HG03520 (cell line): ENCODE results near the gene DNASE1L2.

Experiments
- ATAC-seq: cut with Tn5 transposase; IDR thresholded peaks from one replicate; pipeline ENCODE4 v1.9.1; 2021; ENCODE audit warnings: mild to moderate bottlenecking, moderate library complexity; ENCODE audit not compliant: unreplicated experiment

Gene DNASE1L2

DNA sequence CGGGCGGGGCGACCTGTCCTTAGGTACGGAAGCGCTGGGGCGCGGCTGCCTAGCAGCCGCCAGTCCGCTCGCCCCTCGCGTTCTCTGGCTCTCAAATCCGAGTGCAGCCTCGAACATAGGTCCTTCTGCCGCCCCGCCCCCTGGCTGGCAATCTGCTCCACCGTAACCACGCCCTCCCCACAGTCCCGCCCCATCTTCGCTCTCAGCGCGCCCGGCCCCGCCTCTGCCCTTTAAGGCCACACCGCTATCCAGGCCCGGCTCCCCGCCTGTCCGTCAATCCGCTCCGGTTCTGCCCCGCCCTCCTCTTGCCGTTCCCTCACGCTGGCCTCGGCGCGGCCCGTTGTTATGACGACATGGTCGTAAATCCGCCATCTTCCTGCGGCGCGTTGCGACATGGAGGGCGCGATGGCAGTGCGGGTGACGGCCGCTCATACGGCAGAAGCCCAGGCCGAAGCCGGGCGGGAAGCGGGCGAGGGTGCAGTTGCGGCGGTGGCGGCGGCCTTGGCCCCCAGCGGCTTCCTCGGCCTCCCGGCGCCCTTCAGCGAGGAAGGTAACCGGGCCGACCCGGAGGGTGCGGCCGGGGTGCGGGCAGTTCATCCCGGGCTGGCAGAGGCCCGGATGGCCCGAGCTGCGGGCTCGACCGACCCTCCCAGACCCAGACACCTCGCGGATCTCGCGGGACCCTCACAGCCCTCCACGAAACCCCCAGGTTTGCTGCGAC is 12.9 kb upstream of the DNASE1L2 start, which contains the start of gene E4F1:
Gene E4F1, plus strand, starts transcription at position 371 of the 721 bp plus-strand sequence. Its CDS starts 23 bp downstream, at position 394.
- peak; percentile 88 for ATAC-seq

DNA sequence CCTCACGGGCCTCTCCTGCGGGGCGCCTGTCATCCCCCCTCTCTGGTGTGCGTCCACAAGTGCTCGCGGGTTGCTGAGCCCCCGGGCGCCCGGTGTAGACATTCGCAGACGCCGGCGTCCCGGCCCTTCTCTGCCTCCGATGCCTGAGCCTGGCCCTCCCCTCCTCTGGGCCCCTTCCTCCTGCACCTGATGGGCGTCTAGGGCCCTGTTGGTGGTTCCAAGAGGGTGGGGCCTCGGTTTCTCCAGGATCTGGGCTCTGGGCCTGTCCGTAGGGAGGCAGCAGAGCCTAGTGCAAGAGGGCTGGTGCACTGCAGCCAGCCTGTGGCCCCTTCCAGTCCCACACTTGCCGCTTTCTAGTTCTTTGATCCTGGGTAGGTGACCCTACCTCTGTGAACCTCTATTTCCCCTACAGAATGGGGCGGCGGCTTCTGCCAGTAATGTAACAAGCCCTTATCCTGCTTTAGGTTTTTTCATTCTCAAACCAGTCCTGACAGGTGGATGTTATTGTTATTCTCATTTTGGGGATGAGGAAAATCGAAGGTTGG is 12.2 kb upstream of the DNASE1L2 start:
- ATAC-seq: peak; percentile 9

- ATAC-seq: no peak
These were observed 9.9 kb upstream of the DNASE1L2 start for GRCh38 chr16:2226245-2226793.

DNA sequence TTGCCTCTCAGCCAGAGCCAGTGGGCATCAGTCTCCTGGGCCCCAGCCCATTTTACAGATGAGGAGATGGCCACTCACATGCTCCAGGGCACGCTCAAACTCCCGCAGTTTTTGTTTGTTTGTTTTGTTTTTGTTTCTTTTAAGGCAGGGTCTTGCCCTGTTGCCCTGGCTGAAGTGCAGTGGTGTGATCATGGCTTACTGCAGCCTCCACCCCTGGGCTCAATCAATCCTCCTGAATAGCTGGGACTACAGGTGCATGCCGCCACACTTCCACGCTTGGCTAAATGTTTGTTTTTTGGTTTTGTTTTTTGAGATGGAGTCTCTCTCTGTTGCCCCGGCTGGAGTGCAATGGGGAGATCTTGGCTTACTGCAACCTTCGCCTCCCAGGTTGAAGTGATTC is 9.3 kb upstream of the DNASE1L2 start:
- no peak for ATAC-seq

GRCh38 chr16:2228161-2228824 is 8.0 kb upstream of the DNASE1L2 start:
- ATAC-seq: no peak

DNA sequence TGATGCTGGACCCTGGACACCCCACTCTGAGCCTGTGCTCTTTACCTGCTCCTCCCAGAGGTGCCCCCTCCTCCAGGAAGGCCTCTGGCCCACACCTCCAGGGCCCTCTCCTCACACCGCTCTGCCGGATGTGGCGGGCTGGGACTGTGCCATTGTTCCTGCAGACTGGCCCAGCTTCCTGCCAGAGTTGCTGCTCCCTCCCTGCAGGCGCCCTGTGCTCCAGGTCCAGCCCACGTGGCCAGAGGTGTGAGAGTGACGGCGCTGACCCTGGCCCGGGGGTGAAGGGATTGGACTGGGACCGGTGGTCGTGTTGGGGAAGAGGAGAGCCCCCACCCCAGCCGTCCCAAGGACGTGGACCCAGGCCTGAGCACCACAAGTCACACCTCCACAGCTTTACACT is 7.2 kb upstream of the DNASE1L2 start:
- ATAC-seq: no peak

- ATAC-seq: no peak
These were observed 6.5 kb upstream of the DNASE1L2 start for GRCh38 chr16:2229632-2230250.

GRCh38 chr16:2230376-2230775 is 5.9 kb upstream of the DNASE1L2 start:
- ATAC-seq: no peak

DNA sequence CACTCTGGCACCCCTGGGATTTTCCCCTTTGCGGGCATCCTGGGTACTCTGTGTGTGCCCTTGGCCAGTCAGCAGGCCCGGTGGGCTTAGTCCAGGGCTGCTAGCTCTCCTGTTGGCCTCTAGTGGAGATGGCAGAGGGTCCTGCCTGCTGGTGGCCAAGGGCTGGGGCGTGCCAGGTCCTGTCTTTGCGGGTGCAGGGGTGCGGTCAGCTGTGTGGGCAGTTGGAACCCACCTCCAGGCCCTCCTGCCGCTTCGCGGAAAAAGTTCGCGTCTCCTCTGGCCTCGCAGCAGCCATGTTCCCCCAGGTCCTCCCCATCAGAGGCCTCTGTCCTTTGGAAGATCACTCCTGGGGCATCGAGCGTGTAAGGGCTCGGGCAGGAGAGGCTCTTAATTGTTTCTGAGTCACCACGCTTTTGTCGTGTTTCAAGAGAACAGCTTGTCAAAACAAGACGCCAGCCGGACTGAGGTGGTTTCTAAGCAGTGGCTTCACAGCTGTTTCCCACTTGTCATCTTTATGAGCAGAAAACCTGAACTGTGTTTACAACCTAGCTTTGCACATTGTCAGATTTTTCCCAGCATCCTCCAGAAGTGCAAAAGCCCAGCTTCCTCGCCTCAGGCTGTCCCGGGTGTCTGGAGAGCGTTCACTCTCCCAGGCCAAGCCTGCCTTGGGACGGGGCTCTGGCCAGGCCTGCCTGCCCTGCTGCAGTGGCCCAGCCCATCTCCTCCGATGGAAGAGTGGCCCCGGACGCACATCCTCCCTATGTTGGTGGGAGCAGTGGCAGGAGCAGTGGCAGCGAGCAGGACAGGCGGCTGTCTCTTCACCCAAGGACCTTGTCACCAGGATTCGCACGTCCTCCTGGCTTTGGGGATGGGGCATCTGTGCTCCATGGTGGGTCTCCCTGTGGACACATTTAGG is 5.0 kb upstream of the DNASE1L2 start:
- no peak for ATAC-seq

- no peak for ATAC-seq
These were observed 3.9 kb upstream of the DNASE1L2 start for GRCh38 chr16:2232094-2232990.

GRCh38 chr16:2233046-2233775 is 3.0 kb upstream of the DNASE1L2 start:
- ATAC-seq: no peak

GRCh38 chr16:2233872-2234812 is 2.1 kb upstream of the DNASE1L2 start:
- ATAC-seq: no peak

DNA sequence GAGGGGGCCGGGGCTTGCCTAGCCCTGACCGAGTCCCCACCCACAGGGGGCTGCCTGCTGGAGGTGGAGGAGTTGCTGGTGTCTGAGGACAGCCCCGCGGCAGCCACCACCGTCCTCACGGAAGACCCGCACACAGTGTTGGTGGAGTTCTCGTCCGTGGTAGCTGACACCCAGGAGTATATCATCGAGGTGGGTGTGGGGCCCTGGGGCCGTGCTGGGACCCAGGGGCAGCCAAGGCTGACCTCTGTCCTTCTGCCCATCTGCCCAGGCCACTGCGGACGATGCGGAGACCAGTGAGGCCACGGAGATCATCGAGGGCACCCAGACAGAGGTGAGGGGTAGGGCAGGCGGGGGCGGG is 1.5 kb upstream of the DNASE1L2 start:
- no peak for ATAC-seq

DNA sequence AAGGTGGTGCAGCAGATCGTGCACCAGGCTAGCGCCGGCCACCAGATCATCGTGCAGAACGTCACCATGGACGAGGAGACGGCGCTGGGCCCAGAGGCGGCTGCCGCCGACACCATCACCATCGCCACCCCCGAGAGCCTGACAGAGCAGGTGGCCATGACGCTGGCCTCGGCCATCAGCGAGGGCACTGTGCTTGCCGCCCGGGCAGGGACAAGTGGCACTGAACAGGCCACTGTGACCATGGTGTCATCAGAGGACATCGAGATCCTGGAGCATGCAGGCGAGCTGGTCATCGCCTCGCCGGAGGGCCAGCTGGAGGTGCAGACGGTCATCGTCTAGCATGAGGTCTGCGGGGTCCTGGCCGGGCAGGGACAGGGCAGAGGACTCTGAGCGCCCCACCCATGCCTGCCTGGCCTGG is 1.0 kb upstream of the DNASE1L2 start:
- ATAC-seq: no peak

DNA sequence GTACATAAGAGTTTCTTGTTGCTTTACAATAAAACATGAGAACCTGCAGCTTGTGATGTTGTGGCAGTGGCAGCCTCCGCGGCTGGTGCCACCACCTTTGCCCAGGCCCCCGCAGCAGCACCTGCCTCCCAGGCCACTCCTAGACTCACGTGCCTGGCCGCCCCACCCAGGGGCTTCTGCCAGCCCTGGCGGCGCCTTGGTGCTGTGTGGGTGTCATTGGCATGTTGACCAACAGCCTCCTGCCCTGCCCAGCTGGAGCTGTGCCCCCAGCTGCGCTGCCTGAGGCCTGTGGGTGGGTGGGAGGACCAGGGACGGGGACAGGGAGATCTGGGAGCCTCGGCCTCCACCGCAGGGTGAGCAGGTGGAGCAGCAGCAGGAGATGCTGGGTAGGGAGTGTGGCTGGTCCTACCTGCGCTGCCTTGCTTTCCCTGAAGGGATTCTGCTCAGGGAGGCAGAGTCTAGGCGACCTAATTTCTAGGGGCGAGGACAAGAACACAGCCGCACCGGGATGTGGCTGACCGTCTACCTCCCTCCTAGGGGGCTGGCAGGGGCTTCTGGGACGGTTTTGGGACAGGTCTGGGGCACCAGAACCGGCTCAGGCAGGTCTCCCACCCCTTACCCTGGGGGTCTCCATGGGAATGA is 428 bp upstream of the DNASE1L2 start:
- no peak for ATAC-seq

GRCh38 chr16:2237102-2237482 is 848 bp downstream of the DNASE1L2 start:
- ATAC-seq: no peak

DNA sequence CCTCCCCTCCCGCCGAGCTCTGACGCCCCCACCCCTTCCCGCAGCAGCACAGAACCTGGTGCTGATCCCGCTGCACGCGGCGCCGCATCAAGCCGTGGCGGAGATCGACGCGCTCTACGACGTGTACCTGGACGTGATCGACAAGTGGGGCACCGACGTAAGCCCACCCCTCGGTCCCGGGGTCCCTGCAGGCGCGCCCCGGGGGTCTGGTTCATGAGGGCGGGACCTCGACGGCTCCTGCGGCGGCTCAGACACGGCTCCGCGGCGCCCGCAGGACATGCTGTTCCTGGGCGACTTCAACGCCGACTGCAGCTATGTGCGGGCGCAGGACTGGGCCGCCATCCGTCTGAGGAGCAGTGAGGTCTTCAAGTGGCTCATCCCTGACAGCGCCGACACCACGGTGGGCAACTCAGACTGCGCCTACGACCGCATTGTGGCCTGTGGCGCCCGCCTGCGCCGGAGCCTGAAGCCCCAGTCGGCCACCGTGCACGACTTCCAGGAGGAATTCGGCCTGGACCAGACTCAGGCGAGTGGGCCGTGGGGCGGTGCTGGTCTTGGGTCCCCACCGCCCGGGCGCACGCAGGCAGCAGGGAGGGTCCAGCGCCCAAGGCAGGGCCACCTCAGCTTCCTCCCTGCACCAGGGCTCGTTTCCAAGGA is 1.4 kb downstream of the DNASE1L2 start:
- ATAC-seq: no peak
